Limb (tissue), 2 donors: ENCODE results near the gene SAFB.

ENCODE experiments used
- DNase-seq, 2 donors: peaks; one replicate each; pipeline ENCODE4 v3.0.0-alpha.2; 2016; ENCODE audit errors: extremely low spot score in 2 of 2

SAFB gene

GRCh38 chr19:5622465-5623396 lies at the start of gene SAFB, which contains the start of gene SAFB2:
SAFB (plus strand) TSS chr19:5623083; CDS start chr19:5623206, 123 bp downstream.
SAFB2 (minus strand) TSS chr19:5622776; CDS start chr19:5622715, 61 bp downstream.
- peak; percentile 99 to 100 for DNase-seq

- no peak for DNase-seq
These were observed 47.3 kb upstream of the SAFB start for GRCh38 chr19:5575590-5575989.

DNA sequence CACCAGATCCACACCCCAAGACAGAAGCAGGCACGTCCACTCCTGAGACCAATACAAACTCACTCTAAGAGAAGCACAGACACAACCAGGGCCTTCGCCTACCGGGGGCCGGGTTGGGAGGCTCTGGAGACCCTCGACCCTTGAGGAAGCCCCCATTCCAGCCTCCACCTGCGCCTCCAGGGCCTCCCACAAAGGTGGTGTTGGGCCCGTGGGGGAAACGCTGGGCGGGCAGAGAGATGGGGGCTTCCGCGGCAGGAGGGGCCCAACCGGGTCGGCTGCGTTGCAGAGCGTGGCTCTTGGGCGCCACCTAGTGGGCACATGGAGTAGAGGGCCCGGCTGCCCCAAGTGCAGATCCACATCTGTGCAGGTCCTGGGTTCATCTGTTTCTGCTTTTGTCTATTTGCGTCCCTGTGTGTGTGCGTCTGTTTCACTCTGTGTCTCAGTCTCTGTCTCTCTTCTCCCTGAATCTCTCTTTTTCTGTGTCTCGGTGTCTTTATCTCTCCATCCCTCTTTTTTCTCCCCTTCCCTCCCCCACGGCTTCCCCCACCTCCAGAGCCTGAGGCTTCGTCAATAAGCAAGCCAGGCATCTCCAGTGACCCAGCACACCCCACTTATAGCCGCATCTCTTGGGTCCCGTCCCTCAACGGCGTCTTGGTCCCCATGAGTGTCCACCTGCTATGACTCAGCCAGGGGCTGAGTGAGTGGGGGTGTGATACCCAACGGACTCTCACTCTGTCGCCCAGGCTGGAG lies 44.6 kb upstream of the SAFB start:
- peak; percentile 81 to 90 for DNase-seq

DNA sequence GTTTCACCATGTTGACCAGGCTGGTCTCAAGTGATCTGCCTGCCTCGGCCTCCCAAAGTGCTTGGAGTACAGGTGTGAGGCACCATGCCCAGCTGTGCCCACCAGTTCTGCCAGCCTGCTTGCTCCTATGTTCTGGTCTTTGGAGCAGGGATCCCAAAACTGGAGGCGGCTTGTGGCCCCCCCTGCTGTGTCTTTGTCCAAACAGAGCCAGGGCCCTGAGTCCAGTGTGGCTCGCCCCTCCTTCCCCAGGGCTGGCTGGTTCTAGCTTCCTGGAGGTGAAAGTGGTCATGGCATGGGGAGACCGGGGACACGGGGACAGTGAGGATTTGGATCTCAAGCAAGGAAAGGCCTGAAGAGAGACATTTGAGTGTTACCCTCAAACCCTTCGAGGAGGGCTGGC lies 43.6 kb upstream of the SAFB start:
- DNase-seq: no peak

DNA sequence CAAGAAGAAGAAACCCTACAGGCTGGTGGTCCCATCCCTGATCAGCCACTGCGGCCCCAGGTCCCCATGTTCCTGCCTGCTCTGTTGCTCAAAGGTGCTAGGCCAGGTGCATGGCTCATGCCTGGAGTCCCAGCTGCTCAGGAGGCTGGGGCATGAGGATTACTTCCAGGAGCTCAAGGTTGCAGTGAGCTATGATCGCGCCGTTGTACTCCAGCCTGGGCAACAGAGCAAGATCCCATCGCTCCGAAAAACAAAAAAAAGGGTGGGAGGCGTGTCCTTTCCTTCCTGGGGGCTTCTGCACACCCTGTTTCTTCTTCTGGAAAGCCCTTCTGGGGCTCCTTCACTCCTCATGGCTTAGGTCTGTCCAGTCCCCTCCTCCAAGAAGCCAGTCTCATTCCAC lies 43.2 kb upstream of the SAFB start:
- no peak for DNase-seq

DNA sequence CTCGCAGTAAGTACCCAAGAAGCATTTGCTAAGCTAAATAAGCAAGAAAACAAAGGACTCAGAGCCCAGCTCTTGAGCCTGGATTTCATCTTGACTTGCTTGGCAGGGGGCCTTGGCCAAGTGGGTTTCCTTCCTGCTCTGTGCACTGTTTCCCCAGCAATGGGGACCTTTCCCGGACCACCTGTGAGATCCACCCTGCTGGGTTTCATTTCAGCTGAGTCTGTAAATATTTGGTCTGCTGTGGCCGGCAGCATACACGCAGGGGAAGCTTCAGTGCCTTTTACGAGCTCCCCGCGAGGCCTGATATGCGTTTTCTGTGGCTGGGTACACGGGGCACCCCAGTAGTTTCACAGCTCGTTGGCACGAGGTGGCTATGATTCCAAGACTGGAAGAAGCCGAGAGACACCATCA lies 42.7 kb upstream of the SAFB start:
- DNase-seq: no peak

GRCh38 chr19:5585461-5586299 lies 37.2 kb upstream of the SAFB start:
- DNase-seq: peak in 1 of 2 donors; percentile 67

- DNase-seq: peak in 1 of 2 donors; percentile 23
These were observed 36.4 kb upstream of the SAFB start for GRCh38 chr19:5586300-5587070.

- DNase-seq: no peak
These were observed 35.8 kb upstream of the SAFB start for GRCh38 chr19:5587071-5587455.

GRCh38 chr19:5587661-5588060 lies 35.2 kb upstream of the SAFB start:
- DNase-seq: no peak

DNA sequence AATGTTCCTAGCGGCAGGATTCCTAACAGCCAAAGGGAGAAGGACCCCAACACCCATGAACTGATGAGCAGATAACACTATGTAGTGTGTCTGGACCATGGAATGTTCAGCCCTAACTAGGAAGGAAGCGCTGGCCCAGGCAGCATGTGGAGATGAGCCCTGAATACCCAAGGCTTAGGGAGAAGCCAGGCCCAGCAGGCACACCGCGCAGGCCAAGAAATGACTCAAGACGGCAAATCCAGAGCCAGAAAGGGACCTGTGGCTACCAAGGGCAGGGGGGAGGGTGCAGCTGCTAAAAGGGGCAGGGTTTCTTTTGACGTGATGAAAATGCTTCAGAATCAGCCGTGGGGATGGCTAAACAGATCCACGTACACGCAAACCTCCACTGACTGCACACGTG lies 34.4 kb upstream of the SAFB start:
- no peak for DNase-seq

DNA sequence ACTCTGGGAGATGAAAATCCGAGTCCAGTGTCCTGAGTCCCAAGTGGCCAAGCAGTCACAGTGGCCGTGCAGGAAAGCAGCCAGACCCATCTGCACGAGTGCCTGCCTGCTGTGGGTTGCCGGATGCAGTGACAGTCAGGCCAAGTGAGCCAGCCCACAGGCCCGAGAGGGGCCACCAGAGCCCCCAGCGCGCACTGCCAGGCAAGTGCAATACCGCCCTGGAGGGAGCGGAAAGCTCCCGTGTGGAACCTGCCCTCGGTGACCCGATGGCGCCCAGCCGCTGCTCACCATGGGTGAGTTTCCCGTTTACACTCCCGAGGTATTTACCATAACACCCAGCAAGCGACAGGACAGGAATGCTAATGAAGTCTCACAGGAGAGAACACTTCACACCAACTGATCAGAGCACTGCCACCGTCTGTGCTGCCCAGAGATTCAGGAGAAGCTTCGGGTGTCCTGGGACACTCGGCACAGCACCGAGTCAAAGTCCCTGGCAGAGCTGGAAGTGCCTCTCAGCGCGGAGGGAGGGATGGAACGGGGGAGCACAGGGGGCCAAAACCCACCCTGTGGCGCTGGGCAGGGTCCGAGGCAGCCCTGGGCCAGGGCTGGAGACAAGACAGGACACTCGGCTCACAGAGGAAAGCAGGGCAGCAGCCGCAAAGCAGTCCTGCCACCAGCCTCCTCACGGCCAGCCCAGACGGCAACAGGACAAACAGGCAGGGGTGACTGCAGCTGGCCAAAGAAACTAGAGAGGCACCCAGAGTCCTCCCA lies 33.8 kb upstream of the SAFB start:
- no peak for DNase-seq

GRCh38 chr19:5590151-5590864 lies 32.6 kb upstream of the SAFB start:
- DNase-seq: no peak

GRCh38 chr19:5590865-5591154 lies 32.1 kb upstream of the SAFB start:
- no peak for DNase-seq

DNA sequence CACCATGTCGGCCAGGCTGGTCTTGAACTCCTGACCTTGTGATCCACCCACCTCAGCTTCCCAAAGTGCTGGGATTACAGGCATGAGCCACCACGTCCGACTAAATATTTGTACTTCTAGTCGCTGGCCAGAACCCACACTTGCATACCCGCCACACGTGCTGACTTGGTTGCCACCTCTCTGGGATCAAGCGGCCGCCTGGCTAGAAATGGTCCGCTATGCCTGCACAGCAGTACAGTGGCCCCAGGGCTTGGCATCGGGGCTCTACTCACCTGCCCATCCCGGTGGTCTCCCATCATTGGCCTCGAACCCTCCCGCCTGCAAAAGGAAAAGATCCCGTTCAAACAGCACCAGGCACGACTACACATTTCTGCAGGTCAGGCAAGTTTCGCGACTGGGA lies 31.4 kb upstream of the SAFB start:
- DNase-seq: no peak

DNA sequence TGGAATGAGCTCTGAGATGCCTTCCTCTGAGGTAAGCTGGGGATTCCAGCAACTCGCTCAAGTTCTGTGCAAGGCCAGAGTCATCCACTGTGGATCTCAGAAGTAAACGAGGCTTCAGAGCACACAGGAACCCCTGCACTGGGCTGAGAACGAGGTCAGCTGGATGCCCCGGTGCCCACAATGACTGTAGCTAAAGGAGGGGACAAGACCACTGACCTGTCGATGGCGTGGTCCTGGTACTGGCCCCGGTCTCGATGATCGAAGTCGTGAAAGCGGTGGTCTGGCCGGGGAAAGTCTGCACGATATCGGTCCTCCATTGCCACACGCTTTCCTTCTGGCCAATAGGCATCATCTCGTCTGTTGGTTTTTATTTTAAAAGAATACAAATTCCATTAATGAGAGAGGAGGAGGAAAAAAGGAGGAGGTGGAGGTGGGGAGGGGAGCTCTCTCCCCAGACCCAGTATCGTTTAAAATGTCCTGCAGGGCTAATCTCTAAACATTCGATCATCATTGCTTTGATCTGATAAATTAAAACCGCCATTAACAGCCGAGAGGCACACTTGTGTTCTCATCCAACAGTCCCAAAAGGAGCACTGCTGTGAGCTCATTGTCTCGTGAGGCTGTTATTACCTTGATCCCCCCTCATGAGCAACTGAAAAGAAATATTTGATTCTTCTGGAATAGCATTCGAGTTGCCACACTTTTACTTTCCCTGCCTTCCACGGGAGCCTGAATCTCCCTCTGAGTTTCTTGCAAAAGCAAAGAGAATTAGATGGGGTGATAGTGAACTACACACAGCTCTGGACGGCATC lies 30.1 kb upstream of the SAFB start:
- no peak for DNase-seq

- DNase-seq: peak in 1 of 2 donors; percentile 38
These were observed 29.3 kb upstream of the SAFB start for GRCh38 chr19:5593343-5594255.

DNA sequence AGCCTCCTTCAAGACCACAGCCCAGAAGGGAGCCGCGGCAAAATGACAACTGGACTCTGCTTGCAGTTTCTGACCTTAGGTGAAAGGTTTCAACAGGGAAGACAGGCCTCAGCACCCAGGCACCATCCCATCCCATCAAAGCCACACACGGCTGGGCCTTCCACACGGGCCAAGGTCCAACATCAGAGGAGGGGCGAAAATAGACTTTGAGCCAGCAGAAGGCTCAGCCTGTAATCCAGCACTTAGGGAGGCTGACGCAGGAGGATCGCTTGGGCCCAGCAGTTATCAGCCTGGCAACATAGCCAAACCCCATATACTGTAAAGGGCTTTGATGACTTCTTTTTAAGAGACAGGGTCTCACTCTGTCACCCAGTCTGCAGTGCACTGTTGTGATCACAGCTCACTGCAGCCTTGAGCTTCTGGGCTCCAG lies 28.3 kb upstream of the SAFB start:
- no peak for DNase-seq
